CD4-positive, alpha-beta T cell treated with Interleukin-17A for 1 hour (primary cell): ENCODE measurements around the gene PDIA5.
"Not testable (repeated sequence)": the region's sequence is repeated elsewhere in the genome, so short reads cannot be mapped to it uniquely, and the experiment has no call there.

Source experiments
- DNase-seq: peaks from one replicate; pipeline ENCODE4 v3.0.0-alpha.2; 2020

The PDIA5 gene

DNA sequence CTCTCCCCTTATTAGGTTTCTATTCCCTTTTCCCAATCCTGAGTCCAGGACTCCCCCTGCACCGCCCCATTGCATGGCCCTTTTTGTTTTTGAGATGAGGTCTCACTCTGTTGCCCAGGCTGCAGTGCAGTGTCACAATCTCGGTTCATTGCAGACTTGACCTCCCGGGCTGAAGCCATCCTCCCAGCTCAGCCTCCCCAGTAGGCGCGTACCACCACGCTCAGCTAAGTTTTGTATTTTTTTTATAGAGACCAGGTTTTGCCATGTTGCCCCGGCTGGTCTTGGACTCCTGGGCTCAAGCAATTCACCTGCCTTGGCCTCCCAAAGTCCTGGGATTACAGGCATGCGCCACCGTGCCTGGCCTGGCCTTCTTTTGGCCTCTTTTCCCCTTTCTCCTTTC, 29.3 kb downstream of the PDIA5 start:
- DNase-seq = no peak

DNA sequence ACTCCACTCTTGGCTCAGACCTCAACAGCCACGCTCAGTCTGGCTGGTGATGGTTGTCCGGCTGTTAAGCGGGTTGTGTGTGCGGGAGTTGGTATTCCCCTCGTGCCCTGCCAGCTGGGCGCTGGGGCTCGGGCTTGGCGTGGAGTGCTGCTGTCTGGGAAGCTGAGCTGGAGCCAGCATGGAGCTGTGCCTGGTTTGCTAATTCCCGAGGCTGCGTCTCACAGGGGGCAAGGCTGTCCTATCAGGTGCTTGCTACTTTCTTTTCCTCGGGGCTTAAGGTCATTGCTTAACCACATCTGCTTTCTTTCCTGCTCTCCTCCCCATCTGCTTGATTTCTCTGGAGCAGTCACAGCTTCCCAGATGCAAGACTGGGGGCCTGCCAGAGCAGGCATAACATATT, 29.9 kb downstream of the PDIA5 start:
- no peak for DNase-seq

- no peak for DNase-seq
Observed at GRCh38 chr3:123098426-123099330, 31.9 kb downstream of the PDIA5 start.

- no peak for DNase-seq
Observed at GRCh38 chr3:123099331-123100192, 32.7 kb downstream of the PDIA5 start.

DNA sequence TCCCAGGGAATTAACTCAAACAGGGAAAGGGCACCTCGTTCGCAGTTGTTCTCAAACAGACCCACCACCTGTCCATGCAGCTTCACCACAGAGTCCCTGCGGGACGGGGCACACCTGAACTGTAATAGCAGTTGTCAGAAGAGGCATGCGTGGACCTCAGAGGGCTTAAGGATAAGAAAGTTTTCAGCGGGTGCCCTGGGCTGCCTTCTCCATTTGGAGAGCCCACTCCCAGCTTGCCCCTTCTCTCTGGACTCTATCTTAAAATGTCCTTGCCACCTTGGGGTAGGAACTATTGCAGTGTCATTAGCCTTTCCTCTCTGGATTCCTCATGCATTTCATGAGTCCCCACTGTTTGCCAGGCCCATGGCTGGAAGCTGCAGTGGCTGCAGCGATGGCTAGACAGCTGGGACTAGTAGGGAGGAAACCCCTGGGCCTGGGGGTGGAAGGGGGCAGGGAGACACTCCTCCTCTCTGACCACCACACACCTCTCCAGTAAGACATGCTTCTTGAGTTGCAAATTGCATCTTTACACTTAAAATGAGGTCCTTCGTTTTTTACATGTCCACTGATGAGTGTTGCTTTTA, 33.5 kb downstream of the PDIA5 start:
- DNase-seq = no peak

DNA sequence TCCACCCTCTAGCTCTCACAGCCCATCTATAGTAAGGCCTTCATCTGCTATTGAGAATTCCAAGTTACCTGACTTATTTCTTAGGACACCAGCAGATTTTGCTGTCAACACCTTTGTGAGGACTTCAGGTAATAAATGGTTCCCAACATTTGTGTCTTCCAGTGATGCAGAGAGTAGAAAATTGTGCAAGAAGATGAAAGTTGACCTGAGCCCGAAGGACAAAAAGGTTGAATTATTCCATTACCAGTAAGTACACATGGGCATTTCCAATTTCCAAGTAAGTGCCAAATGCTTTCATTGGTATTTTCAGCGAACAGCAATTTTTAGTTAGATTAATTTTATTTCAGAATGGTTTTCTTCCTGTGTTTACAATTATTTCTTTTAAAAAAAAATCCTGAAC, 35.4 kb downstream of the PDIA5 start:
- DNase-seq = no peak

DNA sequence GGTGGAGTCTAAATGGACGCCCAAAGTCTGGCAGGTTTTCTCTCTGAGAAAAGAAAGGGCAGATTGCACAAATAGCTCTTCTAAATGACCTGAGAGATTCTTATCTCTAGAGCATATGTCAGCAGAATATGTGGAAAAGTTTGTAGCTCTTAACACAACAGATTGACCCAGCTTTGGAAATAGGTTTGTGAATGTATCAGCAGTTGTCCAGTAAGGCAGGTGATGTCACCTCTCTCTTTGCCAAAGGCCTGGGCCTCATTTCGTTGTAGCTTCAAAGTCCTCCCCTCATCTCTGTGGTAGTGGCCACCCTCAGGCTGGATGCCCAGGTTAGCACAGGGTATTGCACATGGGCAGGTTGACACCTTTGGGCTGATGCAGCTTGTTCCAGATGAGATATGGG, 36.0 kb downstream of the PDIA5 start:
- no peak for DNase-seq

DNA sequence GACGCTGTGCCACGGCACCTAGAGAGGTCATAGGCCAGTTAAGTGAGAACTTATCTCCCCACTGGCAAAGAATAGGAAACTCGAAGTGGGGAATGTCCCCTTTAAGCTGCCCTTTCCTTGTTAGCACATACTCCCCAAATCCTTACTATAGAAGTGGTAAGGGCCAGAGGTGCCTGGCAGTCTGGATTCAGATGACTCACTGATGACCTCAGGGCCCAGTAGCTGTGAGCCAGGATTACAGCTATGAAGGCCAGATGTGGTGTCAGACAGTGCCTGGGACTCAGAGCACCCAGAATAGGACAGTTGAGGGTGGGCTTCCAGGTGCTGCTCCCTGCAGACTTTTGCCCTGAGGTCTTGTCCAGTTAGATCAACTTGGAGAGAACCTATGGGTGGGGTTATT, 37.7 kb downstream of the PDIA5 start:
- DNase-seq = no peak

DNA sequence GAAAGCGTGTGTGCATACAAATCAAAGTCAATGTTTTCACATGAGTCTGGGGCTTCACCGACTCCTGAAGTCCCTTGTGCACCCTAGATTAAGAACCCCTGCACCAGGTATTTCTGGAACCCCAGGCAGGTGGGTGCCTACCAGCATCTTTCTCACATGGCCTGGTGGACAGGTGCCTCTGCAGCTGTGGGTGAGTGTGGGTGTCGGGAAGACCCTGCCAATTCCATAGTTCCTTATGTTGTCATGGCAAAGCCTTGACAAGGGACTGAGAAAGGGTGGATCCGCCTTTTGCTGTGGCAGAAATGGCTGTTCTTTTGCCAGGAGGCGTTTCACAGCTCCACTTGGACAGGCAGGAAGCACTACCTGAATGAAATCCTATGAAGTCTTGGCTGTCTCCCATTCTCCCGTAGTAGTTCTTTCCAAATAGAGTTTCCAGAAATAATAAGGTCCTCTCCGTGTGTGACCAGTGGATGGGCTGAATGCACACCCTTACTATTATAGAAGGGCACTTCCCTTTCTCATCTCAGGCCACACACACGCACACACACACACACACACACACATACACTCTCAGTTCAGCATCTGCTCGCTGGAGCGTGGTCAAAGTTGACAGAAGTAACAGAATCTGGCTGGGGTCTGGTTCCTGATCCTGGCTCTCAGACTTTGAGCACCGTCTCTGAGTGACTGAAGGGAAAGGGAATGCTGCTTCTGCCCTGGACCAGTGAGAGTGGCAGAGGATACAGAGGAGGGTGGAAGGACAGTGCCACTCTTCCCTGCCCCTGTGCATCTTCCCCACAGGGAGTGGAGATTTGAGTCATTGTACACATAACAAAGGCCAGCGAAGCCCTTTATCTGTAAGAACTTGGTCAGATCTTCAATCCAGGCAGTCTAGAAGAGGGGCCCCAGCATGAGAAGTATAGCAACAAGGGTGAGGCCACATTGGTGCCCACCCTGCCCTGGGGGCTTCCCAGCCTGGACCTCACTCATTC, 38.7 kb downstream of the PDIA5 start:
- peak; percentile 3 for DNase-seq

GRCh38 chr3:123110282-123110975, 43.6 kb downstream of the PDIA5 start:
- no peak for DNase-seq

DNA sequence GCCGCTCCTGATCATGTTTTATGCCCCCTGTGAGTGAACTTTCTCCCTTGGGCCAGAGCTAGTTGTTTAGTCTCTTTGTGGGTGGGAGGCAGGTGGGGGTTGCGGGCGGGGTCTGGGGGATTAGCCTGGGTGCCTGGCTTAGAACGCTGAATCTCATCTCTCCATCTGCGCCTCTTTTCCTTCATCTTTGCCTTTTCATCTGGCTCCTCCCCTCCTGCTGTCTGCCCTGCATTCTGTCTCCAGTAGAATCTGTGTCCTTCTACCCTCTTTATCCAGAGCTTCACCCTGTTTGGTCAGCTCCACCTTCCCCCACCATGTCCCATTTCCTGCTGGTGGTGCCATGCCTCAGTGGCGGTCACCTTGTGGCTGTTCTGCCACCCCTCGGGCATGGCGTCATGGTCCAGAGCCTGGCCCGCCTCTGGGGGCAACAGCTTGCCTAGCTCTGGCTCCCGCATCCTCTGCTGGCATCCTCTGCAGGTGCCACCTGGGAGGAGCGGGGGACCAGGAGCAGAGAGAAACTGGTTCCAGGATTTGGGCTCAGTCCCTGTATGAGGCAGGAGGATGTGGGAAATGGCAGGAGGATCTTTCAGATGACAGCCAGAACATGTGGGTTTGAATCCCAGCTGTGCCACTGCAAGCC, 44.3 kb downstream of the PDIA5 start:
- DNase-seq = no peak

DNA sequence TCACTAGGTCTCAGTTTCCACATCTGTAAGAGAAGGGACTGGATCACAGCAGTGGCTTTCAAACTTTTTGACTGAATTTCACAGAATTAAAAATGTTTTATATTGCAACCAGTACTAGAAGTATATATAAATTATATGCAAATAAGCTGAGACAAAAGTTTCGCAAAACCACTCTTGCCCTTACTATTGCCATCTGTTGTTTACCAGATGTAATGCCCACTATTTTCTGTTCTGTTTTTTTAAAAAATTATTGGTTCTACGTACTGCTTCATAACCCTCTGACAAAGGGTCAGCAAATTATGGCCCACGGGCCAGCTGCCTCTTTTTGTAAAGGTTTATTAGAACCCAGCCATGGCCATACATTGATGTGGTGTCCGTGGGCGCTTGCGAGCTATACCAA, 44.8 kb downstream of the PDIA5 start:
- DNase-seq = no peak

GRCh38 chr3:123112232-123112631, 45.4 kb downstream of the PDIA5 start:
- DNase-seq = no peak

GRCh38 chr3:123112656-123113055, 45.8 kb downstream of the PDIA5 start:
- DNase-seq = not testable (repeated sequence)

GRCh38 chr3:123113889-123114450, 47.1 kb downstream of the PDIA5 start:
- peak; percentile 2 for DNase-seq

DNA sequence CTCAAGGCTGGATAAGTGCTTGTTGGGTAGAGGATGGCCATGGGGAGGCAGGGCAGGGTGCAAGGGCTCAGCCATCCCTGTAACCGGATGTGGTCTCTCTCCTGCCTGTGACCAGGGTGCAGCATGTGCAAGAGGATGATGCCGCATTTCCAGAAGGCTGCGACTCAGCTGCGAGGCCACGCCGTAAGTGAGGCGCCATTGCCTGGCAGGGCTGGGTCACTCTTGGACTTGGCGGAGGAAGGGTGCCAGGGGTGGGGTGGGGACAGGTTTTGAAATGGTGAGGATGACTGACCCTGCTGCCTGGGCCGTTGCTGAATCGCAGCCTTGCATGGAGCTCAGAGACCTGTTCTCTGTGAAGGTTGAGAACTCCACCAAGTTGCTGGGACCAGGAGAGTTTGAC, 49.3 kb downstream of the PDIA5 start:
- DNase-seq = no peak

- DNase-seq = no peak
Observed at GRCh38 chr3:123119388-123119787, 52.6 kb downstream of the PDIA5 start.

- no peak for DNase-seq
Observed at GRCh38 chr3:123119802-123120201, 53.0 kb downstream of the PDIA5 start.

- no peak for DNase-seq
Observed at GRCh38 chr3:123120573-123120972, 53.7 kb downstream of the PDIA5 start.

DNA sequence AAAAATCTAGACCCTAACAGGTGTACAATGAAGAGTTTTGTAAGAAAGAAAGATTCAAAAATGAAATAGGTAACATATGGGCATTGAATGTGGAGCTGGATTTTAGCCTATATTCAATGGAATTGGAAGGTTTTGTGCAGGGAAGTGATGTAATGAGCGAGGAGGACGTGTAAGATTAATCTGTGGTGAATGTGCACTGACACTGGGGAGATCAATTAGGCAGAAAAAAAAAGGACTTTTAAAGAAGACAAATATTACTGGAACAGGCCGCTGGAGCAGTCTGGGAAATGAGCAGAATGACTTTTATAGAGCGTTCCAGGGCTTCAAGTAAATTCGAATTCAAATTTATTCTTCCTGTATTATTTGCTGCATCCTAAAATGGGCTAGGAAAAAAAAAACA, 55.2 kb downstream of the PDIA5 start:
- no peak for DNase-seq
